Measurements from ENCODE around the gene OS9.

DNA sequence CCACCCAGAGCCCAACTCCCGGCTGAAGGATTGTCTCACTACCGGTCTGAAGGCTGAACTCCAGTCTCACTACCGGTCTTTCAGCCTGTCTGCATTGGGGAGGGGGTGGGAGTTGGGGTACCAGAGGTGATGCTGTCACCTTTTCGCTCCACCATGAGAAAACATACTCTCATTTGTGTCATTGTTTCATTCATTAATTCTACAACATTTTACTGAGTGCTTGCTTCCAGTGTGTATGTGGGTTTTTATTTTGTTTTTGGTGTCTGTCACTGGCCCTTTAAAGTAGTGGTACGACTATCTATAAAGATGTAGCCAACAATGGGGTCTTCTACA lies 58.7 kb downstream of the OS9 start:
- TF ChIP-seq, protein P1, sequence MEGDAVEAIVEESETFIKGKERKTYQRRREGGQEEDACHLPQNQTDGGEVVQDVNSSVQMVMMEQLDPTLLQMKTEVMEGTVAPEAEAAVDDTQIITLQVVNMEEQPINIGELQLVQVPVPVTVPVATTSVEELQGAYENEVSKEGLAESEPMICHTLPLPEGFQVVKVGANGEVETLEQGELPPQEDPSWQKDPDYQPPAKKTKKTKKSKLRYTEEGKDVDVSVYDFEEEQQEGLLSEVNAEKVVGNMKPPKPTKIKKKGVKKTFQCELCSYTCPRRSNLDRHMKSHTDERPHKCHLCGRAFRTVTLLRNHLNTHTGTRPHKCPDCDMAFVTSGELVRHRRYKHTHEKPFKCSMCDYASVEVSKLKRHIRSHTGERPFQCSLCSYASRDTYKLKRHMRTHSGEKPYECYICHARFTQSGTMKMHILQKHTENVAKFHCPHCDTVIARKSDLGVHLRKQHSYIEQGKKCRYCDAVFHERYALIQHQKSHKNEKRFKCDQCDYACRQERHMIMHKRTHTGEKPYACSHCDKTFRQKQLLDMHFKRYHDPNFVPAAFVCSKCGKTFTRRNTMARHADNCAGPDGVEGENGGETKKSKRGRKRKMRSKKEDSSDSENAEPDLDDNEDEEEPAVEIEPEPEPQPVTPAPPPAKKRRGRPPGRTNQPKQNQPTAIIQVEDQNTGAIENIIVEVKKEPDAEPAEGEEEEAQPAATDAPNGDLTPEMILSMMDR (IDR thresholded peaks at IDR 0.05): no peak
- TF ChIP-seq POLR2A (IDR thresholded peaks at IDR 0.05) (no peak), EP300 (IDR thresholded peaks at IDR 0.05) (no peak)
